ENCODE measurements around the gene AQP7.

DNA sequence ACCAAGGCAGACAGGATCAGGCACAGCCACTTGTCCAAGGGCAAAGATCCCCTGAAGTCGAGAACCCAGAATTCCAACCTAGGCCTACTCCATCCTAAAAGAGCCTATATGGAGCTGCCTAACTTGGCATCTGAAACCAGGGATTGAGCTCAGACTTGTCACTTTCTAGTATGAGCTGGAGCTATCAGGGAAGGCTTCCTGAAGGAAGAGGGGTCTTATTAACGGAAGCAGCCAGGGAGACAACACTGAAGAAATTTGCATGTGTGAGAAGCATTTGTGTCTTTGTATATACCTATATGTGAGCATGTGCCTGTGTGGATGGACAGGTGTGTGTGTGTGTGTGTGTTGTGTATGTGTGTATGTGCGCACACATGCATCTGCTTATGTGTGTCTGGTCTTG is 4.7 kb upstream of the AQP7 start:
- TF ChIP-seq, protein P1, sequence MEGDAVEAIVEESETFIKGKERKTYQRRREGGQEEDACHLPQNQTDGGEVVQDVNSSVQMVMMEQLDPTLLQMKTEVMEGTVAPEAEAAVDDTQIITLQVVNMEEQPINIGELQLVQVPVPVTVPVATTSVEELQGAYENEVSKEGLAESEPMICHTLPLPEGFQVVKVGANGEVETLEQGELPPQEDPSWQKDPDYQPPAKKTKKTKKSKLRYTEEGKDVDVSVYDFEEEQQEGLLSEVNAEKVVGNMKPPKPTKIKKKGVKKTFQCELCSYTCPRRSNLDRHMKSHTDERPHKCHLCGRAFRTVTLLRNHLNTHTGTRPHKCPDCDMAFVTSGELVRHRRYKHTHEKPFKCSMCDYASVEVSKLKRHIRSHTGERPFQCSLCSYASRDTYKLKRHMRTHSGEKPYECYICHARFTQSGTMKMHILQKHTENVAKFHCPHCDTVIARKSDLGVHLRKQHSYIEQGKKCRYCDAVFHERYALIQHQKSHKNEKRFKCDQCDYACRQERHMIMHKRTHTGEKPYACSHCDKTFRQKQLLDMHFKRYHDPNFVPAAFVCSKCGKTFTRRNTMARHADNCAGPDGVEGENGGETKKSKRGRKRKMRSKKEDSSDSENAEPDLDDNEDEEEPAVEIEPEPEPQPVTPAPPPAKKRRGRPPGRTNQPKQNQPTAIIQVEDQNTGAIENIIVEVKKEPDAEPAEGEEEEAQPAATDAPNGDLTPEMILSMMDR (IDR thresholded peaks at IDR 0.05; ENCODE audit: poor library complexity, severe bottlenecking): no peak
- no peak for TF ChIP-seq POLR2AphosphoS5 (IDR thresholded peaks at IDR 0.05)

Measured in neural cell (in vitro differentiated cells).